Stimulated activated naive CD8-positive, alpha-beta T cell treated with anti-CD3 and anti-CD28 coated beads, Interleukin-15, Interleukin-2, amounts not matched to agents 100 ng/mL and 50 ng/mL, for 24 hours (primary cell): ENCODE data around the gene GLIS1.

Experiments used
- H3K27ac Mint-ChIP-seq: one replicate; pipeline ENCODE4 v1.8.0; 2021; ENCODE audit warnings: mild to moderate bottlenecking, mixed read lengths
- H3K27me3 Mint-ChIP-seq: one replicate; pipeline ENCODE4 v1.8.0; 2021; ENCODE audit warnings: mixed read lengths
- H3K36me3 Mint-ChIP-seq: one replicate; pipeline ENCODE4 v1.8.0; 2021; ENCODE audit warnings: low read depth, mixed read lengths
- H3K4me1 Mint-ChIP-seq: one replicate; pipeline ENCODE4 v1.8.0; 2021; ENCODE audit warnings: low read depth, mixed read lengths
- H3K4me3 Mint-ChIP-seq: one replicate; pipeline ENCODE4 v1.8.0; 2021; ENCODE audit warnings: mild to moderate bottlenecking, mixed read lengths
- H3K9me3 Mint-ChIP-seq: one replicate; pipeline ENCODE4 v1.8.0; 2021; ENCODE audit warnings: mixed read lengths

Gene GLIS1

GRCh38 chr1:53731779-53732305 lies 7.1 kb downstream of the GLIS1 start:
- Mint-ChIP-seq H3K4me1 (no peaks in the 10 kb centered on the region), H3K4me3 (no peak overlapping the region), H3K27ac (no peak overlapping the region), H3K27me3 (peaks cover 47% of the 10 kb centered on the region), H3K9me3 (no peaks in the 10 kb centered on the region), H3K36me3 (no peaks in the 10 kb centered on the region)

GRCh38 chr1:53731043-53731600 lies 7.8 kb downstream of the GLIS1 start:
- Mint-ChIP-seq H3K4me1 (no peaks in the 10 kb centered on the region), H3K27ac (no peak overlapping the region), H3K36me3 (no peaks in the 10 kb centered on the region), H3K9me3 (no peaks in the 10 kb centered on the region), H3K27me3 (peaks cover 40% of the 10 kb centered on the region), H3K4me3 (no peak overlapping the region)

GRCh38 chr1:53730224-53730865 lies 8.6 kb downstream of the GLIS1 start:
- no peak overlapping the region for H3K4me3 Mint-ChIP-seq

GRCh38 chr1:53729456-53730223 lies 9.3 kb downstream of the GLIS1 start:
- H3K4me1 Mint-ChIP-seq = no peaks in the 10 kb centered on the region
- no peak overlapping the region for H3K4me3 Mint-ChIP-seq

More at GRCh38 chr1:53730224-53730865, 8.6 kb downstream of the GLIS1 start:
- no peak overlapping the region for H3K27ac Mint-ChIP-seq
- no peaks in the 10 kb centered on the region for H3K4me1 Mint-ChIP-seq
- no peaks in the 10 kb centered on the region for H3K36me3 Mint-ChIP-seq
- peaks cover 33% of the 10 kb centered on the region for H3K27me3 Mint-ChIP-seq
- no peaks in the 10 kb centered on the region for H3K9me3 Mint-ChIP-seq

GRCh38 chr1:53728702-53729455 lies 10.1 kb downstream of the GLIS1 start:
- no peaks in the 10 kb centered on the region for H3K36me3 Mint-ChIP-seq
- H3K9me3 Mint-ChIP-seq = no peaks in the 10 kb centered on the region
- no peak overlapping the region for H3K27ac Mint-ChIP-seq
- H3K27me3 Mint-ChIP-seq = peaks cover 20% of the 10 kb centered on the region
- no peaks in the 10 kb centered on the region for H3K4me1 Mint-ChIP-seq
- H3K4me3 Mint-ChIP-seq = no peak overlapping the region

More at GRCh38 chr1:53729456-53730223, 9.3 kb downstream of the GLIS1 start:
- H3K27me3 Mint-ChIP-seq = peaks cover 26% of the 10 kb centered on the region
- H3K27ac Mint-ChIP-seq = no peak overlapping the region
- H3K36me3 Mint-ChIP-seq = no peaks in the 10 kb centered on the region
- H3K9me3 Mint-ChIP-seq = no peaks in the 10 kb centered on the region

- H3K4me1 Mint-ChIP-seq = no peaks in the 10 kb centered on the region
- peaks cover 14% of the 10 kb centered on the region for H3K27me3 Mint-ChIP-seq
- no peak overlapping the region for H3K27ac Mint-ChIP-seq
- no peaks in the 10 kb centered on the region for H3K9me3 Mint-ChIP-seq
- no peaks in the 10 kb centered on the region for H3K36me3 Mint-ChIP-seq
- no peak overlapping the region for H3K4me3 Mint-ChIP-seq
These were observed 10.8 kb downstream of the GLIS1 start for GRCh38 chr1:53728196-53728595.

GRCh38 chr1:53727461-53728092 lies 11.4 kb downstream of the GLIS1 start:
- Mint-ChIP-seq H3K36me3 (no peaks in the 10 kb centered on the region), H3K9me3 (no peaks in the 10 kb centered on the region), H3K4me1 (no peaks in the 10 kb centered on the region), H3K27ac (no peak overlapping the region), H3K4me3 (no peak overlapping the region), H3K27me3 (peaks cover 14% of the 10 kb centered on the region)

- Mint-ChIP-seq H3K4me3 (no peak overlapping the region), H3K27ac (no peak overlapping the region), H3K27me3 (peaks cover 6% of the 10 kb centered on the region), H3K4me1 (no peaks in the 10 kb centered on the region), H3K9me3 (no peaks in the 10 kb centered on the region), H3K36me3 (no peaks in the 10 kb centered on the region)
These were observed 12.9 kb downstream of the GLIS1 start for GRCh38 chr1:53726009-53726600.

GRCh38 chr1:53725238-53725689 lies 13.7 kb downstream of the GLIS1 start:
- H3K4me1 Mint-ChIP-seq = no peaks in the 10 kb centered on the region
- H3K27me3 Mint-ChIP-seq = no peaks in the 10 kb centered on the region
- no peak overlapping the region for H3K4me3 Mint-ChIP-seq
- no peaks in the 10 kb centered on the region for H3K9me3 Mint-ChIP-seq
- H3K36me3 Mint-ChIP-seq = no peaks in the 10 kb centered on the region
- no peak overlapping the region for H3K27ac Mint-ChIP-seq

GRCh38 chr1:53722025-53722424 lies 16.9 kb downstream of the GLIS1 start:
- Mint-ChIP-seq H3K9me3 (no peaks in the 10 kb centered on the region), H3K27ac (no peak overlapping the region), H3K27me3 (no peaks in the 10 kb centered on the region), H3K4me1 (no peaks in the 10 kb centered on the region), H3K36me3 (no peaks in the 10 kb centered on the region), H3K4me3 (no peak overlapping the region)

- Mint-ChIP-seq H3K27ac (no peak overlapping the region), H3K4me1 (no peaks in the 10 kb centered on the region), H3K27me3 (no peaks in the 10 kb centered on the region)
These were observed 17.9 kb downstream of the GLIS1 start for GRCh38 chr1:53721088-53721487.

GRCh38 chr1:53719469-53719868 lies 19.5 kb downstream of the GLIS1 start:
- Mint-ChIP-seq H3K4me1 (no peaks in the 10 kb centered on the region), H3K36me3 (no peaks in the 10 kb centered on the region), H3K9me3 (no peaks in the 10 kb centered on the region), H3K27ac (no peak overlapping the region), H3K27me3 (no peaks in the 10 kb centered on the region), H3K4me3 (no peak overlapping the region)

More at GRCh38 chr1:53721088-53721487, 17.9 kb downstream of the GLIS1 start:
- Mint-ChIP-seq H3K36me3 (no peaks in the 10 kb centered on the region), H3K4me3 (no peak overlapping the region), H3K9me3 (no peaks in the 10 kb centered on the region)

- Mint-ChIP-seq H3K4me1 (no peaks in the 10 kb centered on the region), H3K36me3 (no peaks in the 10 kb centered on the region), H3K27me3 (no peaks in the 10 kb centered on the region), H3K4me3 (no peak overlapping the region), H3K27ac (no peak overlapping the region), H3K9me3 (no peaks in the 10 kb centered on the region)
These were observed 20.5 kb downstream of the GLIS1 start for GRCh38 chr1:53718443-53718842.
